AG08395 (cell line): ENCODE data around the gene TPM2.
"Not testable (repeated sequence)": the region's sequence is repeated elsewhere in the genome, so short reads cannot be mapped to it uniquely, and the experiment has no call there.

Experiments used
- DNase-seq: peaks from one replicate; pipeline ENCODE4 v3.0.0; 2012; ENCODE audit warnings: mixed read lengths, low spot score

The TPM2 gene

GRCh38 chr9:35653611-35654010 is 36.1 kb downstream of the TPM2 start:
- DNase-seq = no peak

- no peak for DNase-seq
Measured at GRCh38 chr9:35652829-35653209, 36.9 kb downstream of the TPM2 start.

GRCh38 chr9:35651956-35652828 is 37.5 kb downstream of the TPM2 start:
- DNase-seq = no peak

- no peak for DNase-seq
Measured at GRCh38 chr9:35650341-35651158, 39.2 kb downstream of the TPM2 start, which contains the start of gene SIT1. Gene SIT1 (minus strand): TSS chr9:35650931. CDS start chr9:35650853, 78 bp downstream.

GRCh38 chr9:35649431-35650340 is 40.0 kb downstream of the TPM2 start:
- DNase-seq = no peak

GRCh38 chr9:35646533-35647265 is 43.0 kb downstream of the TPM2 start:
- peak; percentile 95 for DNase-seq

GRCh38 chr9:35646153-35646532 is 43.6 kb downstream of the TPM2 start:
- no peak for DNase-seq

- DNase-seq = not testable (repeated sequence)
Measured at GRCh38 chr9:35645736-35646135, 44.0 kb downstream of the TPM2 start.

- DNase-seq = no peak
Measured at GRCh38 chr9:35643046-35643445, 46.7 kb downstream of the TPM2 start.

- not testable (repeated sequence) for DNase-seq
Measured at GRCh38 chr9:35641478-35641877, 48.2 kb downstream of the TPM2 start.

GRCh38 chr9:35640431-35640830 is 49.3 kb downstream of the TPM2 start:
- not testable (repeated sequence) for DNase-seq

GRCh38 chr9:35639631-35640030 is 50.1 kb downstream of the TPM2 start:
- no peak for DNase-seq

- not testable (repeated sequence) for DNase-seq
Measured at GRCh38 chr9:35639225-35639624, 50.5 kb downstream of the TPM2 start.

GRCh38 chr9:35638751-35639150 is 51.0 kb downstream of the TPM2 start:
- not testable (repeated sequence) for DNase-seq

- not testable (repeated sequence) for DNase-seq
Measured at GRCh38 chr9:35637427-35637955, 52.2 kb downstream of the TPM2 start.

- not testable (repeated sequence) for DNase-seq
Measured at GRCh38 chr9:35636877-35637246, 52.9 kb downstream of the TPM2 start.

GRCh38 chr9:35636135-35636876 is 53.4 kb downstream of the TPM2 start:
- DNase-seq = no peak

- no peak for DNase-seq
Measured at GRCh38 chr9:35635730-35636129, 54.0 kb downstream of the TPM2 start.
